HepG2 (cell line): ENCODE results near the gene SRSF7. TPM values are rescaled to one million over a fixed set of nuclear protein-coding genes. Genes with fewer than 3 reads are reported as not detected.
A peak's percentile ranks its signal among the peaks of the same experiment; 100 is the strongest.

Experiments
- CEBPZ ChIP-seq: IDR thresholded peaks from 2 replicates; pipeline ENCODE4 v1.6.1; 2012; ENCODE audit warnings: low read length, improper control_type of control experiment
- CREB1 ChIP-seq, 2 experiments: fragments of 450-650 bp in 1 of 2; IDR thresholded peaks; 2 replicates each; pipeline ENCODE4 v1.6.1; 2016 to 2017; ENCODE audit warnings: control low read depth in 1 of 2, mild to moderate bottlenecking in 1 of 2, missing compliant biosample characterization in 1 of 2, missing genetic modification characterization in 1 of 2
- FOXJ3 ChIP-seq: sonication (generic); formaldehyde crosslinking; IDR thresholded peaks from 2 replicates; pipeline ENCODE4 v1.4.0; 2020; ENCODE audit warnings: missing genetic modification reagents, mild to moderate bottlenecking, borderline replicate concordance
- GPBP1L1 ChIP-seq: sonication (generic); formaldehyde crosslinking; IDR thresholded peaks from 2 replicates; pipeline ENCODE4 v1.5.0; 2020; ENCODE audit warnings: mild to moderate bottlenecking, missing genetic modification reagents
- HNF1B ChIP-seq: sonication (generic); formaldehyde crosslinking; IDR thresholded peaks from 2 replicates; pipeline ENCODE4 v1.5.1; 2020; ENCODE audit warnings: mild to moderate bottlenecking, moderate library complexity, missing genetic modification reagents
- HNF4A ChIP-seq: sonication (generic); formaldehyde crosslinking; IDR thresholded peaks from 2 replicates; pipeline ENCODE4 v1.4.0; 2020; ENCODE audit warnings: missing genetic modification reagents
- MAX ChIP-seq: IDR thresholded peaks from 2 replicates; pipeline ENCODE4 v1.6.1; 2012; ENCODE audit warnings: inconsistent platforms
- NR3C1 ChIP-seq: sonication (generic); formaldehyde crosslinking; IDR thresholded peaks from 2 replicates; pipeline ENCODE4 v1.4.0; 2020; ENCODE audit warnings: missing genetic modification reagents
- PAXIP1 ChIP-seq: sonication (generic); formaldehyde crosslinking; conservative IDR thresholded peaks from 2 replicates; pipeline ENCODE4 v1.4.0; 2020; ENCODE audit warnings: mild to moderate bottlenecking, missing genetic modification reagents, moderate library complexity
- SRY ChIP-seq: sonication (generic); formaldehyde crosslinking; IDR thresholded peaks from 2 replicates; pipeline ENCODE4 v1.8.0; 2022; ENCODE audit warnings: mild to moderate bottlenecking, missing genetic modification reagents
- TCF12 ChIP-seq, 2 experiments: fragments of 450-650 bp in 1 of 2; sonication (generic) in 1 of 2; formaldehyde crosslinking in 1 of 2; IDR thresholded peaks; 2 replicates each; pipeline versions ENCODE4 v1.6.1 to v1.8.0; 2017 to 2022; ENCODE audit warnings: antibody characterized with exemption in 1 of 2, mild to moderate bottlenecking in 1 of 2, missing genetic modification reagents in 1 of 2, moderate library complexity in 1 of 2
- ZFAT ChIP-seq: sonication (generic); formaldehyde crosslinking; conservative IDR thresholded peaks from 2 replicates; pipeline ENCODE4 v1.8.1; 2023; ENCODE audit warnings: missing genetic modification reagents, inconsistent platforms
- ZFP36L1 ChIP-seq: sonication (generic); formaldehyde crosslinking; IDR thresholded peaks from 2 replicates; pipeline ENCODE4 v1.8.0; 2022; ENCODE audit warnings: mild to moderate bottlenecking, missing genetic modification reagents, moderate library complexity
- ZMYM4 ChIP-seq: sonication (generic); formaldehyde crosslinking; IDR thresholded peaks from 2 replicates; pipeline ENCODE4 v1.8.1; 2023; ENCODE audit warnings: mild to moderate bottlenecking, missing genetic modification reagents
- ZNF44 ChIP-seq: sonication (generic); formaldehyde crosslinking; IDR thresholded peaks from 2 replicates; pipeline ENCODE4 v1.5.1; 2020; ENCODE audit warnings: mild to moderate bottlenecking, missing genetic modification reagents
- polyA plus RNA-seq, 8 experiments: library from polyadenylated mRNA; depleted of rRNA in 3 of 8; stranded (reverse) in 7 of 8; unstranded in 1 of 8; fragments of >200 nt; fragmentation: Illumina TruSeq in 4 of 8; extraction: Trizol in 4 of 8; gene quantifications; 2 replicates each; pipeline versions ENCODE4 v1.2.1 to v1.2.3, GENCODE V29; 2011 to 2016; ENCODE audit warnings: low read depth in 4 of 8, missing spikeins in 1 of 8, mixed read lengths in 1 of 8; ENCODE audit not compliant: insufficient read depth in 1 of 8
- total RNA-seq, 5 experiments: library from RNA; depleted of rRNA; stranded (reverse); fragments of >200 nt; fragmentation: Illumina TruSeq; extraction: Trizol; gene quantifications; 2 replicates each; pipeline ENCODE4 v1.2.3, GENCODE V29; 2016; ENCODE audit warnings: low read depth in 1 of 5

The SRSF7 gene
- total and polyA plus RNA-seq, 2 of the 13 experiments (the other 11 are each of a cell fraction or from before 2014, with no cell fraction given), result 172 to 275 TPM

GRCh38 chr2:38794235-38794946, 43.2 kb upstream of the SRSF7 start (continued):
- TF ChIP-seq ZNF44, result 0 out of 2 replicates have a peak, but pooled peaks have one; percentile 66
- 0 out of 2 replicates have a peak, but pooled peaks have one; percentile 14 for TF ChIP-seq HNF1B (CRISPR knock-in tag)
- TF ChIP-seq NR3C1 (CRISPR knock-in tag), result no peak
- TF ChIP-seq FOXJ3 (CRISPR knock-in tag), result 0 out of 2 replicates have a peak, but pooled peaks have one; percentile 29
- TF ChIP-seq GPBP1L1 (CRISPR knock-in tag), result no peak
- TF ChIP-seq MAX, result 0 out of 2 replicates have a peak, but pooled peaks have one; percentile 20
- peak; percentile 31; the same call in 1 of the 2 replicates for TF ChIP-seq HNF4A (CRISPR knock-in tag)
- no peak for TF ChIP-seq ZMYM4 (CRISPR knock-in tag)
- TF ChIP-seq PAXIP1, result peak; percentile 50
- no peak for TF ChIP-seq SRY (CRISPR knock-in tag)
- TF ChIP-seq ZFAT (CRISPR knock-in tag), result peak; percentile 71; the same call in 1 of the 2 replicates
- peak; percentile 54; the same call in 1 of the 2 replicates for TF ChIP-seq ZFP36L1 (CRISPR knock-in tag)
- no peak for TF ChIP-seq CEBPZ
- no peak for TF ChIP-seq CREB1 (IDR thresholded peaks at IDR 0.05)
- peak; percentile 8; the same call in 1 of the 2 replicates for TF ChIP-seq CREB1 (CRISPR knock-in tag; IDR thresholded peaks at IDR 0.05)
- TF ChIP-seq TCF12 (IDR thresholded peaks at IDR 0.05), result no peak
- no peak for TF ChIP-seq TCF12 (CRISPR knock-in tag; IDR thresholded peaks at IDR 0.05)
